ENCODE measurements around the gene KIAA1614. TPM values are rescaled to one million over a fixed set of nuclear protein-coding genes. Genes with fewer than 3 reads are reported as not detected.

Gene KIAA1614
- total RNA-seq, 1 donor from 2014 or later: 2.6 TPM

- H3K27me3 Mint-ChIP-seq (ENCODE audit: unreplicated experiment): peaks cover 16% of the 10 kb centered on the region
Measured at GRCh38 chr1:180920702-180921101, 8.0 kb downstream of the KIAA1614 start.

GRCh38 chr1:180921386-180921785, 8.7 kb downstream of the KIAA1614 start:
- peaks cover 23% of the 10 kb centered on the region for H3K4me1 Mint-ChIP-seq (ENCODE audit: unreplicated experiment)
- no peak overlapping the region for H3K4me3 Mint-ChIP-seq (ENCODE audit: unreplicated experiment)
- no peaks in the 10 kb centered on the region for H3K36me3 Mint-ChIP-seq (ENCODE audit: low read depth, unreplicated experiment)
- no peak overlapping the region for H3K27ac Mint-ChIP-seq (ENCODE audit: unreplicated experiment)
- TF ChIP-seq, protein P1, sequence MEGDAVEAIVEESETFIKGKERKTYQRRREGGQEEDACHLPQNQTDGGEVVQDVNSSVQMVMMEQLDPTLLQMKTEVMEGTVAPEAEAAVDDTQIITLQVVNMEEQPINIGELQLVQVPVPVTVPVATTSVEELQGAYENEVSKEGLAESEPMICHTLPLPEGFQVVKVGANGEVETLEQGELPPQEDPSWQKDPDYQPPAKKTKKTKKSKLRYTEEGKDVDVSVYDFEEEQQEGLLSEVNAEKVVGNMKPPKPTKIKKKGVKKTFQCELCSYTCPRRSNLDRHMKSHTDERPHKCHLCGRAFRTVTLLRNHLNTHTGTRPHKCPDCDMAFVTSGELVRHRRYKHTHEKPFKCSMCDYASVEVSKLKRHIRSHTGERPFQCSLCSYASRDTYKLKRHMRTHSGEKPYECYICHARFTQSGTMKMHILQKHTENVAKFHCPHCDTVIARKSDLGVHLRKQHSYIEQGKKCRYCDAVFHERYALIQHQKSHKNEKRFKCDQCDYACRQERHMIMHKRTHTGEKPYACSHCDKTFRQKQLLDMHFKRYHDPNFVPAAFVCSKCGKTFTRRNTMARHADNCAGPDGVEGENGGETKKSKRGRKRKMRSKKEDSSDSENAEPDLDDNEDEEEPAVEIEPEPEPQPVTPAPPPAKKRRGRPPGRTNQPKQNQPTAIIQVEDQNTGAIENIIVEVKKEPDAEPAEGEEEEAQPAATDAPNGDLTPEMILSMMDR (IDR thresholded peaks at IDR 0.05; ENCODE audit: unreplicated experiment): no peak
- peaks cover 16% of the 10 kb centered on the region for H3K27me3 Mint-ChIP-seq (ENCODE audit: unreplicated experiment)
- no peaks in the 10 kb centered on the region for H3K9me3 Mint-ChIP-seq (ENCODE audit: unreplicated experiment)
- no peak for DNase-seq (ENCODE audit: low spot score)

More at GRCh38 chr1:180920702-180921101, 8.0 kb downstream of the KIAA1614 start:
- no peaks in the 10 kb centered on the region for H3K9me3 Mint-ChIP-seq (ENCODE audit: unreplicated experiment)
- H3K36me3 Mint-ChIP-seq (ENCODE audit: low read depth, unreplicated experiment): no peaks in the 10 kb centered on the region
- no peak for DNase-seq (ENCODE audit: low spot score)
- TF ChIP-seq, protein P1 (IDR thresholded peaks at IDR 0.05; ENCODE audit: unreplicated experiment): peak; percentile 53
- H3K4me1 Mint-ChIP-seq (ENCODE audit: unreplicated experiment): peaks cover 18% of the 10 kb centered on the region
- no peak overlapping the region for H3K4me3 Mint-ChIP-seq (ENCODE audit: unreplicated experiment)
- H3K27ac Mint-ChIP-seq (ENCODE audit: unreplicated experiment): no peak overlapping the region

GRCh38 chr1:180921891-180922630, 9.4 kb downstream of the KIAA1614 start:
- no peak overlapping the region for H3K4me3 Mint-ChIP-seq (ENCODE audit: unreplicated experiment)
- H3K9me3 Mint-ChIP-seq (ENCODE audit: unreplicated experiment): no peaks in the 10 kb centered on the region
- H3K27ac Mint-ChIP-seq (ENCODE audit: unreplicated experiment): no peak overlapping the region
- peaks cover 25% of the 10 kb centered on the region for H3K4me1 Mint-ChIP-seq (ENCODE audit: unreplicated experiment)
- DNase-seq (ENCODE audit: low spot score): no peak
- TF ChIP-seq, protein P1 (IDR thresholded peaks at IDR 0.05; ENCODE audit: unreplicated experiment): no peak
- H3K27me3 Mint-ChIP-seq (ENCODE audit: unreplicated experiment): peaks cover 18% of the 10 kb centered on the region
- no peaks in the 10 kb centered on the region for H3K36me3 Mint-ChIP-seq (ENCODE audit: low read depth, unreplicated experiment)

DNA sequence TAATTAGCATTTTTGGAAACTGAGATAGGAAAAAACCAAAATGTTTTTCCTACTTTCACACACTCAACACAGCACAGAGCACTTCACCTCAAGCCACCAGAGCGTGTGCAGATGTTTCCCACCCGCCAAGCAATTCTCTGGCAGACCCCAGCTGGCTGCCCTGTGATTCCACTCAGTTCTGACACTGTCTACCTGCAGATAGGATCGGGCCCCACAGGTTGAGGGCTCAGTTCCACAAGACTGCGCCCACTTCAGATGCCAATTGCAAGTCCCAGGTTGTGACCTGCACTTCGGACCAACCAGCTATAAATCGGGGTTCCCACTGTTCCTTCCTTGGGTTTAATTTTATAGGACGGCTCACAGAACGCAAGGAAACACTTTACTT, 9.9 kb downstream of the KIAA1614 start:
- TF ChIP-seq, protein P1 (IDR thresholded peaks at IDR 0.05; ENCODE audit: unreplicated experiment): no peak
- no peaks in the 10 kb centered on the region for H3K36me3 Mint-ChIP-seq (ENCODE audit: low read depth, unreplicated experiment)
- no peak overlapping the region for H3K27ac Mint-ChIP-seq (ENCODE audit: unreplicated experiment)
- H3K9me3 Mint-ChIP-seq (ENCODE audit: unreplicated experiment): no peaks in the 10 kb centered on the region
- peaks cover 25% of the 10 kb centered on the region for H3K4me1 Mint-ChIP-seq (ENCODE audit: unreplicated experiment)
- no peak for DNase-seq (ENCODE audit: low spot score)
- no peak overlapping the region for H3K4me3 Mint-ChIP-seq (ENCODE audit: unreplicated experiment)
- H3K27me3 Mint-ChIP-seq (ENCODE audit: unreplicated experiment): peaks cover 18% of the 10 kb centered on the region
